WTC11 (cell line): Measurements from ENCODE around the gene NUP50. TPM values are rescaled to one million over a fixed set of nuclear protein-coding genes. Genes with fewer than 3 reads are reported as not detected.

Experiments
- ATAC-seq: fragments of 200-7000 bp; cut with Tn5 transposase; 2 replicates; pipeline ENCODE4 v1.10.0; 2021; ENCODE audit warnings: mild to moderate bottlenecking, moderate library complexity
- CTCF ChIA-PET: fragments of 300-600 bp; sonication (Branson Sonifier 250); formaldehyde crosslinking; loops from one replicate; lab custom pipeline; 2021; ENCODE audit warnings: antibody characterized with exemption; lab: Charles Lee
- POLR2A ChIA-PET: fragments of 350-600 bp; sonication (Branson Sonifier 250); formaldehyde crosslinking; loops from one replicate; lab custom pipeline; 2021; ENCODE audit warnings: antibody characterized with exemption; lab: Charles Lee
- DNase-seq: peaks from one replicate; pipeline ENCODE4 v3.0.0; 2021; ENCODE audit warnings: low spot score
- H3K27ac Mint-ChIP-seq: 2 replicates; pipeline ENCODE4 v1.8.0; 2021; ENCODE audit warnings: mixed read lengths
- H3K27me3 Mint-ChIP-seq: 2 replicates; pipeline ENCODE4 v1.8.0; 2021; ENCODE audit warnings: low read depth, mild to moderate bottlenecking, moderate library complexity, mixed read lengths
- H3K36me3 Mint-ChIP-seq: 2 replicates; pipeline ENCODE4 v1.8.0; 2021; ENCODE audit warnings: mixed read lengths
- H3K4me1 Mint-ChIP-seq: 2 replicates; pipeline ENCODE4 v1.8.0; 2022; ENCODE audit warnings: mixed read lengths
- H3K4me3 Mint-ChIP-seq: 2 replicates; pipeline ENCODE4 v1.8.0; 2021; ENCODE audit warnings: mild to moderate bottlenecking, moderate library complexity, mixed read lengths
- H3K9me3 Mint-ChIP-seq: 2 replicates; pipeline ENCODE4 v1.8.0; 2021; ENCODE audit warnings: mixed read lengths
- AFF4 ChIP-seq: sonication (generic); formaldehyde crosslinking; IDR thresholded peaks from 2 replicates; pipeline ENCODE4 v1.8.1; 2023; ENCODE audit warnings: mild to moderate bottlenecking, missing genetic modification reagents, borderline replicate concordance
- ATF1 ChIP-seq: sonication (generic); formaldehyde crosslinking; IDR thresholded peaks from 2 replicates; pipeline ENCODE4 v1.8.1; 2023; ENCODE audit warnings: mild to moderate bottlenecking, moderate library complexity, missing genetic modification reagents
- CREB1 ChIP-seq: sonication (generic); formaldehyde crosslinking; IDR thresholded peaks from 2 replicates; pipeline ENCODE4 v1.8.0; 2023; ENCODE audit warnings: mild to moderate bottlenecking, missing genetic modification reagents
- ETV6 ChIP-seq: sonication (generic); formaldehyde crosslinking; IDR thresholded peaks from 2 replicates; pipeline ENCODE4 v1.8.1; 2022; ENCODE audit warnings: mild to moderate bottlenecking, missing genetic modification reagents
- GABPB1 ChIP-seq: sonication (generic); formaldehyde crosslinking; IDR thresholded peaks from 2 replicates; pipeline ENCODE4 v1.8.1; 2023; ENCODE audit warnings: mild to moderate bottlenecking, missing genetic modification reagents
- IRF2 ChIP-seq: sonication (generic); formaldehyde crosslinking; IDR thresholded peaks from 2 replicates; pipeline ENCODE4 v1.8.0; 2022; ENCODE audit warnings: low read depth, missing genetic modification reagents, borderline replicate concordance
- JUN ChIP-seq: sonication (generic); formaldehyde crosslinking; IDR thresholded peaks from 2 replicates; pipeline ENCODE4 v1.8.0; 2023; ENCODE audit warnings: mild to moderate bottlenecking, missing genetic modification reagents
- MLX ChIP-seq: sonication (generic); formaldehyde crosslinking; IDR thresholded peaks from 2 replicates; pipeline ENCODE4 v1.8.1; 2023; ENCODE audit warnings: mild to moderate bottlenecking, missing genetic modification reagents, moderate library complexity
- MXD4 ChIP-seq: fragments of 250-450 bp; sonication (Bioruptor Pico); IDR thresholded peaks from 2 replicates; pipeline ENCODE4 v1.8.0; 2021; ENCODE audit warnings: mild to moderate bottlenecking, moderate library complexity, borderline replicate concordance
- NFYB ChIP-seq: sonication (generic); formaldehyde crosslinking; conservative IDR thresholded peaks from 2 replicates; pipeline ENCODE4 v1.8.0; 2022; ENCODE audit warnings: low read depth, missing genetic modification reagents
- NR2C2 ChIP-seq: sonication (generic); formaldehyde crosslinking; IDR thresholded peaks from 2 replicates; pipeline ENCODE4 v1.8.0; 2022; ENCODE audit warnings: mild to moderate bottlenecking, missing genetic modification reagents
- SOX15 ChIP-seq: fragments of 250-450 bp; sonication (Bioruptor Pico); IDR thresholded peaks from 2 replicates; pipeline ENCODE4 v1.9.0; 2021; ENCODE audit warnings: mild to moderate bottlenecking
- SP1 ChIP-seq: sonication (generic); formaldehyde crosslinking; conservative IDR thresholded peaks from 2 replicates; pipeline ENCODE4 v1.8.1; 2022; ENCODE audit warnings: missing genetic modification reagents
- TCF7 ChIP-seq: sonication (generic); formaldehyde crosslinking; IDR thresholded peaks from 2 replicates; pipeline ENCODE4 v1.8.0; 2022; ENCODE audit warnings: mild to moderate bottlenecking, low read depth, missing genetic modification reagents, moderate library complexity
- TEAD1 ChIP-seq: sonication (generic); formaldehyde crosslinking; IDR thresholded peaks from 2 replicates; pipeline ENCODE4 v1.8.0; 2022; ENCODE audit warnings: mild to moderate bottlenecking, missing genetic modification reagents
- ZMAT4 ChIP-seq: fragments of 250-450 bp; sonication (Bioruptor Pico); IDR thresholded peaks from 2 replicates; pipeline ENCODE4 v1.9.0; 2021; ENCODE audit warnings: mild to moderate bottlenecking
- total RNA-seq: library from RNA; stranded (reverse); gene quantifications from 3 replicates; pipeline ENCODE4 v1.2.3, GENCODE V29; 2021
- TF ChIP-seq, protein P1 (sequence below): sonication (generic); formaldehyde crosslinking; IDR thresholded peaks from 2 replicates; pipeline ENCODE4 v1.8.1; 2023; ENCODE audit warnings: mild to moderate bottlenecking, missing genetic modification reagents, moderate library complexity
- TF ChIP-seq, protein P2 (sequence below): sonication (generic); formaldehyde crosslinking; IDR thresholded peaks from 2 replicates; pipeline ENCODE4 v1.8.1; 2023; ENCODE audit warnings: mild to moderate bottlenecking, missing genetic modification reagents

NUP50 gene
- total RNA-seq, 1 experiment from 2014 or later, result 131 TPM

GRCh38 chr22:45149671-45150070, 14.1 kb upstream of the NUP50 start:
- DNase-seq, result no peak
- Mint-ChIP-seq H3K36me3 (peaks cover 4% of the 10 kb centered on the region; the same call in 1 of the 2 replicates), H3K27ac (no peak overlapping the region), H3K27me3 (no peaks in the 10 kb centered on the region), H3K9me3 (peaks cover 11% of the 10 kb centered on the region), H3K4me1 (no peaks in the 10 kb centered on the region), H3K4me3 (no peak overlapping the region)
- TF ChIP-seq IRF2 (CRISPR knock-in tag), result no peak
- TF ChIP-seq TCF7, result no peak
- TF ChIP-seq GABPB1, result no peak
- no peak for TF ChIP-seq NR2C2
- TF ChIP-seq AFF4 (CRISPR knock-in tag), result no peak
- no peak for TF ChIP-seq NFYB
- TF ChIP-seq MLX (CRISPR knock-in tag), result no peak
- no peak for TF ChIP-seq ETV6 (CRISPR knock-in tag)
- no peak for TF ChIP-seq SOX15 (CRISPR knock-in tag)
- ChIA-PET CTCF (interaction anchor here (0.5 kb wide), 1 partner anchor 9 kb away, joined by 3 read pairs; no protein-coding TSS in a partner anchor), POLR2A (no interaction called here)
- ATAC-seq, result no peak

GRCh38 chr22:45150139-45150538, 13.6 kb upstream of the NUP50 start:
- no peak for DNase-seq
- no peak for ATAC-seq
- CTCF ChIA-PET, result interaction anchor here (0.5 kb wide), 1 partner anchor 9 kb away, joined by 3 read pairs; no protein-coding TSS in a partner anchor

GRCh38 chr22:45151503-45151902, 12.2 kb upstream of the NUP50 start:
- TF ChIP-seq JUN (CRISPR knock-in tag), result no peak
- TF ChIP-seq, protein P1, sequence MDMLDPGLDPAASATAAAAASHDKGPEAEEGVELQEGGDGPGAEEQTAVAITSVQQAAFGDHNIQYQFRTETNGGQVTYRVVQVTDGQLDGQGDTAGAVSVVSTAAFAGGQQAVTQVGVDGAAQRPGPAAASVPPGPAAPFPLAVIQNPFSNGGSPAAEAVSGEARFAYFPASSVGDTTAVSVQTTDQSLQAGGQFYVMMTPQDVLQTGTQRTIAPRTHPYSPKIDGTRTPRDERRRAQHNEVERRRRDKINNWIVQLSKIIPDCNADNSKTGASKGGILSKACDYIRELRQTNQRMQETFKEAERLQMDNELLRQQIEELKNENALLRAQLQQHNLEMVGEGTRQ, result no peak
- TF ChIP-seq TEAD1, result no peak
- Mint-ChIP-seq H3K27me3 (no peaks in the 10 kb centered on the region), H3K4me1 (no peaks in the 10 kb centered on the region), H3K9me3 (peaks cover 2% of the 10 kb centered on the region; the same call in 1 of the 2 replicates), H3K27ac (no peak overlapping the region; the same call in 1 of the 2 replicates), H3K36me3 (peaks cover 4% of the 10 kb centered on the region; the same call in 1 of the 2 replicates), H3K4me3 (no peak overlapping the region)
- DNase-seq, result no peak
- ATAC-seq, result no peak
- ChIA-PET POLR2A (no interaction called here), CTCF (no interaction called here)

More at GRCh38 chr22:45150139-45150538, 13.6 kb upstream of the NUP50 start:
- no peaks in the 10 kb centered on the region for H3K4me1 Mint-ChIP-seq
- H3K27me3 Mint-ChIP-seq, result no peaks in the 10 kb centered on the region
- TF ChIP-seq CREB1 (CRISPR knock-in tag), result no peak
- no peak for TF ChIP-seq ZMAT4
- TF ChIP-seq, protein P2, sequence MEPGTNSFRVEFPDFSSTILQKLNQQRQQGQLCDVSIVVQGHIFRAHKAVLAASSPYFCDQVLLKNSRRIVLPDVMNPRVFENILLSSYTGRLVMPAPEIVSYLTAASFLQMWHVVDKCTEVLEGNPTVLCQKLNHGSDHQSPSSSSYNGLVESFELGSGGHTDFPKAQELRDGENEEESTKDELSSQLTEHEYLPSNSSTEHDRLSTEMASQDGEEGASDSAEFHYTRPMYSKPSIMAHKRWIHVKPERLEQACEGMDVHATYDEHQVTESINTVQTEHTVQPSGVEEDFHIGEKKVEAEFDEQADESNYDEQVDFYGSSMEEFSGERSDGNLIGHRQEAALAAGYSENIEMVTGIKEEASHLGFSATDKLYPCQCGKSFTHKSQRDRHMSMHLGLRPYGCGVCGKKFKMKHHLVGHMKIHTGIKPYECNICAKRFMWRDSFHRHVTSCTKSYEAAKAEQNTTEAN (CRISPR knock-in tag), result no peak
- TF ChIP-seq ATF1 (CRISPR knock-in tag), result no peak
- TF ChIP-seq SP1 (CRISPR knock-in tag), result no peak
- TF ChIP-seq TCF7, result no peak
- TF ChIP-seq MXD4, result no peak
- POLR2A ChIA-PET, result no interaction called here
- peaks cover 7% of the 10 kb centered on the region for H3K9me3 Mint-ChIP-seq
- no peak overlapping the region for H3K4me3 Mint-ChIP-seq
- no peak overlapping the region for H3K27ac Mint-ChIP-seq
- peaks cover 4% of the 10 kb centered on the region; the same call in 1 of the 2 replicates for H3K36me3 Mint-ChIP-seq
